GM12878 (cell line): ENCODE data around the gene ARHGAP5.

Experiments used
- ATF7 ChIP-seq: fragments of 450-650 bp; IDR thresholded peaks from 2 replicates; pipeline ENCODE4 v1.6.1; 2016; ENCODE audit warnings: low read depth, mild to moderate bottlenecking
- BACH1 ChIP-seq: fragments of 450-650 bp; IDR thresholded peaks from 2 replicates; pipeline ENCODE4 v1.6.1; 2017; ENCODE audit warnings: mild to moderate bottlenecking, borderline replicate concordance
- CEBPZ ChIP-seq: fragments of 150-350 bp; IDR thresholded peaks from 2 replicates; pipeline ENCODE4 v1.6.1; 2016; ENCODE audit warnings: low read depth, low read length
- CTCF ChIP-seq, 3 experiments: IDR thresholded peaks in 2 of 3; conservative IDR thresholded peaks in 1 of 3; 2 replicates each; pipeline ENCODE4 v1.5.1; 2011; ENCODE audit warnings: low read depth in 3 of 3, low read length in 3 of 3, mild to moderate bottlenecking in 3 of 3, control low read depth in 2 of 3, moderate library complexity in 2 of 3, inconsistent platforms in 1 of 3, mixed read lengths in 1 of 3; ENCODE audit not compliant: control insufficient read depth in 2 of 3, insufficient read depth in 1 of 3; ENCODE audit errors: extremely low read depth in 1 of 3
- ESRRA ChIP-seq: IDR thresholded peaks from 2 replicates; pipeline ENCODE4 v1.6.1; 2012; ENCODE audit warnings: mild to moderate bottlenecking, low read length, improper control_type of control experiment
- EZH2 ChIP-seq: IDR thresholded peaks from 2 replicates; pipeline ENCODE4 v1.6.1; 2012; ENCODE audit warnings: low read depth, mild to moderate bottlenecking, control low read depth, inconsistent platforms, low read length, borderline replicate concordance; ENCODE audit not compliant: control insufficient read depth
- KAT2A ChIP-seq: conservative IDR thresholded peaks from 2 replicates; pipeline ENCODE4 v1.6.1; 2011; ENCODE audit warnings: low read depth, low read length; ENCODE audit not compliant: control insufficient read depth
- MEF2B ChIP-seq: fragments of 450-650 bp; IDR thresholded peaks from 2 replicates; pipeline ENCODE4 v1.6.1; 2018; ENCODE audit warnings: mild to moderate bottlenecking, moderate library complexity; ENCODE audit not compliant: partially characterized antibody, poor library complexity, severe bottlenecking
- REST ChIP-seq: IDR thresholded peaks from 2 replicates; pipeline ENCODE4 v1.6.1; 2012; ENCODE audit warnings: mild to moderate bottlenecking, low read depth, low read length
- SREBF2 ChIP-seq: IDR thresholded peaks from 2 replicates; pipeline ENCODE4 v1.6.1; 2012; ENCODE audit warnings: mild to moderate bottlenecking, low read length
- USF2 ChIP-seq: IDR thresholded peaks from 2 replicates; pipeline ENCODE4 v1.6.1; 2011; ENCODE audit warnings: low read depth, low read length, improper control_type of control experiment, borderline replicate concordance

- TF ChIP-seq USF2 (no peak), ATF7 (no peak), CTCF (IDR thresholded peaks at IDR 0.05 in 2 of 3, conservative IDR thresholded peaks at IDR 0.05 in 1 of 3; ENCODE audit: control insufficient read depth in 2 of 3, extremely low read depth in 1 of 3, insufficient read depth in 1 of 3, low read depth in 3 of 3, low read length in 3 of 3) (no peak), MEF2B (no peak), KAT2A (no peak), REST (no peak), CEBPZ (no peak), BACH1 (no peak), SREBF2 (no peak), ESRRA (no peak), EZH2 (no peak)
Observed at GRCh38 chr14:32134448-32135097, 57.5 kb downstream of the ARHGAP5 start.
